Mesendoderm (in vitro differentiated cells): ENCODE results near the gene ZMAT3.
"Not testable (repeated sequence)": the region's sequence is repeated elsewhere in the genome, so short reads cannot be mapped to it uniquely, and the experiment has no call there.

ENCODE experiments used
- DNase-seq: peaks from one replicate; pipeline ENCODE4 v3.0.0; 2013
- H2AK5ac ChIP-seq: 2 replicates; pipeline ENCODE4 v1.6.1; 2013; ENCODE audit warnings: low read length, inconsistent platforms
- H2BK120ac ChIP-seq: 2 replicates; pipeline ENCODE4 v1.6.1; 2013; ENCODE audit warnings: low read depth, mild to moderate bottlenecking, low read length, moderate library complexity, mixed read lengths
- H2BK15ac ChIP-seq: replicated peaks from 2 replicates; pipeline ENCODE4 v1.6.1; 2013; ENCODE audit warnings: low read depth, mild to moderate bottlenecking, moderate library complexity
- H2BK5ac ChIP-seq: 2 replicates; pipeline ENCODE4 v1.6.1; 2013; ENCODE audit warnings: low read length, inconsistent platforms
- H3K18ac ChIP-seq: 2 replicates; pipeline ENCODE4 v1.6.1; 2013; ENCODE audit warnings: mild to moderate bottlenecking, low read length, mixed read lengths
- H3K23ac ChIP-seq: one replicate; pipeline ENCODE4 v1.6.1; 2013; ENCODE audit warnings: low read length
- H3K27ac ChIP-seq: 2 replicates; pipeline ENCODE4 v1.5.1; 2013; ENCODE audit warnings: low read depth, mild to moderate bottlenecking, inconsistent platforms, low read length, moderate library complexity
- H3K27me3 ChIP-seq: 2 replicates; pipeline ENCODE4 v1.6.1; 2013; ENCODE audit warnings: low read length, control low read depth, mild to moderate bottlenecking, inconsistent platforms; ENCODE audit not compliant: insufficient read depth, poor library complexity
- H3K36me3 ChIP-seq: 2 replicates; pipeline ENCODE4 v1.6.1; 2013; ENCODE audit warnings: low read length, inconsistent platforms; ENCODE audit not compliant: control insufficient read depth, insufficient read depth
- H3K4ac ChIP-seq: one replicate; pipeline ENCODE4 v1.6.1; 2013; ENCODE audit warnings: low read depth, mild to moderate bottlenecking, low read length, moderate library complexity
- H3K4me1 ChIP-seq: 2 replicates; pipeline ENCODE4 v1.6.1; 2013; ENCODE audit warnings: low read depth, low read length, inconsistent platforms; ENCODE audit not compliant: control insufficient read depth
- H3K4me2 ChIP-seq: 2 replicates; pipeline ENCODE4 v1.6.1; 2013; ENCODE audit warnings: low read length
- H3K4me3 ChIP-seq: 2 replicates; pipeline ENCODE4 v1.5.1; 2013; ENCODE audit warnings: mild to moderate bottlenecking, low read length
- H3K56ac ChIP-seq: one replicate; pipeline ENCODE4 v1.6.1; 2013; ENCODE audit warnings: low read length
- H3K79me1 ChIP-seq: 2 replicates; pipeline ENCODE4 v1.6.1; 2013; ENCODE audit warnings: low read length, inconsistent platforms
- H3K79me2 ChIP-seq: 2 replicates; pipeline ENCODE4 v1.6.1; 2013; ENCODE audit warnings: mild to moderate bottlenecking, low read length; ENCODE audit not compliant: control insufficient read depth, insufficient read depth
- H3K9ac ChIP-seq: 2 replicates; pipeline ENCODE4 v1.6.1; 2013; ENCODE audit warnings: low read length, inconsistent platforms
- H4K5ac ChIP-seq: one replicate; pipeline ENCODE4 v1.6.1; 2013; ENCODE audit warnings: low read length
- H4K8ac ChIP-seq: one replicate; pipeline ENCODE4 v1.6.1; 2013; ENCODE audit warnings: low read depth, mild to moderate bottlenecking, control low read depth, low read length, moderate library complexity
- WGBS: extraction: QIAGEN DNeasy Blood & Tissue Kit; methylation state at CpG from one replicate; pipeline ENCODE4 v1.1.7; 2013; ENCODE audit warnings: low lambda C conversion rate, missing lambda C conversion rate; ENCODE audit not compliant: insufficient coverage; ENCODE audit errors: extremely low coverage; 5-methylcytosine and 5-hydroxymethylcytosine counted together

The ZMAT3 gene

DNA sequence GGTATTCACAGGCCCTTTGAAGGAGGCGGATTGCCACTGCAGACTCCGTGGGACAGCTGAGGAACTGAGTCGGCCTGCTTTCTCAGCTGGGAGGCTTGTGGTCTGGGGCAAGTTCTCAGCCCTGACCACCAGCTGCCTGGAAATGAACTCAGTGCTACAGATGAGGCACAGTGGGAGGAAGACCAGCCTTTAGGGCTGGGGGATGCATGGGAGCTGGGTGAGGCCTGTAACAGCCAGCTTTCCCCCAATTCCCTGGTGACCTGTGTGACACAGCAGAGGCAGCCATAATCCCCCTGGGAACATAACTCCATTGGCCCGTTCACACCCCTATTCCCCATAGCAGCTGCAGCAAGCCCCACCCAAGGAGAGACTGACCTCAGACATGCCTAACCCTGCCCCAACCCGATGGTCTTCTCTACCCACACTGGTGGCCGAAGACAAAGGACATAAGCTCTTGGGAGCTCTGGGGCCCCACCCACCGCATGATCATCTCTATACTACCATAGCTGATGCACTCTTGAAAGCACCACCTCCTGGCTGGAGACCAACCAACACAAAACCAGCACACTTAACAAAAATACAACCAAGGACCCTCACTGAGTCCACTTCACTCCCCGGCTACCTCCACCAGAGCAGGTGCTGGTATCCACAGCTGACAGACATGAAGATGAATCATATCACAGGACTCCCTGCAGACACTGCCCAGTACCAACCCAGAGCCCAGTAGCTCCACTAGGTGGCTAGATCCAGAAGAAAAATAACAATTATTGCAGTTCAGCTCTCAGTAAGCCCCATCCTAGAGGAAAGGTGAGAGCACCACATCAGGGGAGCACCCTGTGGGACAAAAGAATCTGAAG, 24.9 kb downstream of the ZMAT3 start:
- Histone ChIP-seq H4K5ac (no peak overlapping the region), H3K56ac (no peak overlapping the region), H3K79me1 (no peaks in the 10 kb centered on the region), H3K27me3 (no peaks in the 10 kb centered on the region), H2BK15ac (no peak overlapping the region), H3K23ac (no peak overlapping the region), H3K4me1 (no peaks in the 10 kb centered on the region), H4K8ac (no peak overlapping the region), H3K36me3 (no peaks in the 10 kb centered on the region), H2BK5ac (no peak overlapping the region), H3K9ac (no peak overlapping the region), H3K18ac (no peak overlapping the region), H2BK120ac (no peak overlapping the region), H2AK5ac (no peak overlapping the region), H3K4me2 (no peak overlapping the region), H3K4ac (no peak overlapping the region), H3K79me2 (no peaks in the 10 kb centered on the region), H3K27ac (no peak overlapping the region), H3K4me3 (no peak overlapping the region)
- no CpG with 5 or more reads among the region's 8 CpGs for WGBS
- DNase-seq, result no peak

DNA sequence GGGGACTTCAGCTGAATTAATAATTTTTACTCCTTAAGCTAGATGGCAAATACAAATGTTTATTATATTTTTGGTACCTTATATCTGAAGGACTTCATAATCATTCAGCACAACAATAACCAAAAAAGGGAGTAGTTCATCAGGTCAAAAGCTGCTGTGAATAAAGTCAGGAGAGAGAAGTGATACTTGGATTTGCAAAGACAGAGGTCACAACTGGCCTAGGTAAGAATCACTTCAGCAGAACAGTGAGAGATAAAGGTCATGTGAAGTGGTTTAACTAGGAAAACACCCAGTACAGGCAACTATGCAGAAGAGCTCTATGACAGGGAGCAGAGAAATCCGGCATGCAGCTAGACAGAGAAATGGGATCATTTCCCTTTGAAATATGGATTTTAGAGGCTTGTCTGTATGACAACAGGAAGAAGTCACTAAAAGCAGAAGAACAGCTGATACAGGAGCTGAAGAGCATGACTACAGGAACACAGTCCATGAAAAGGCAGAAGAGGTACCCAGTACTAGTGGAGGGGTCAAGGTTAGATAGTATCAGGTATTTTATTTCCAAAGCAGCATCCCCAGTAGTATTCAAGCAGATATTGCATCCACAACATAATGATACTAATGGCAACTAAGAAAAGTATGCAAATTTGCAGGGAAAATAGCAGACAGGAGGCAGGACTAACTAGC, 25.7 kb downstream of the ZMAT3 start:
- Histone ChIP-seq H3K9ac (no peak overlapping the region), H2BK15ac (no peak overlapping the region), H3K36me3 (no peaks in the 10 kb centered on the region), H2BK5ac (no peak overlapping the region), H3K4me1 (no peaks in the 10 kb centered on the region), H3K56ac (no peak overlapping the region), H3K23ac (no peak overlapping the region), H3K18ac (no peak overlapping the region), H3K4me2 (no peak overlapping the region), H3K4ac (no peak overlapping the region), H2AK5ac (no peak overlapping the region), H3K79me2 (no peaks in the 10 kb centered on the region), H3K79me1 (no peaks in the 10 kb centered on the region), H4K8ac (no peak overlapping the region), H3K4me3 (no peak overlapping the region), H3K27ac (no peak overlapping the region), H4K5ac (no peak overlapping the region), H3K27me3 (no peaks in the 10 kb centered on the region), H2BK120ac (no peak overlapping the region)
- DNase-seq, result no peak
- no CpG with 5 or more reads among the region's 1 CpG for WGBS

DNA sequence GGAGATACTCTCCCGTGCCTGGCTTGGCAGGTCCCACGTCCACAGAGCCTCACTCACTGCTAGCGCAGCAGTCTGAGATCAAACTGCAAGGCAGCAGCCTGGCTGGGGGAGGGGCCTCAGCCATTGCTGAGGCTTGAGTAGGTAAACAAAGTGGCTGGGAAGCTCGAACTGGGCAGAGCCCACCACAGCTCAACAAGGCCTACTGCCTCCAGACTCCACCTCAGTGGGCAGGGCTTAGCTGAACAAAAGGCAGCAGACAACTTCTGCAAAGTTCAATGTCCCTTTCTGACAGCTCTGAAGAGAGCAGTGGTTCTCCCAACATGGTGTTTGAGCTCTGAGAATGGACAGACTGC, 32.7 kb downstream of the ZMAT3 start:
- H3K79me2 ChIP-seq, H3K4me2 ChIP-seq, H3K79me1 ChIP-seq, H3K56ac ChIP-seq, H3K9ac ChIP-seq, H3K27ac ChIP-seq, H3K27me3 ChIP-seq, H3K36me3 ChIP-seq, H4K8ac ChIP-seq, H3K18ac ChIP-seq, H2BK120ac ChIP-seq, H3K23ac ChIP-seq, H4K5ac ChIP-seq, H2AK5ac ChIP-seq, H3K4me3 ChIP-seq, H3K4me1 ChIP-seq, H3K4ac ChIP-seq, H2BK5ac ChIP-seq, DNase-seq, H2BK15ac ChIP-seq: not testable (repeated sequence)
- WGBS, result no CpG with 5 or more reads among the region's 4 CpGs

DNA sequence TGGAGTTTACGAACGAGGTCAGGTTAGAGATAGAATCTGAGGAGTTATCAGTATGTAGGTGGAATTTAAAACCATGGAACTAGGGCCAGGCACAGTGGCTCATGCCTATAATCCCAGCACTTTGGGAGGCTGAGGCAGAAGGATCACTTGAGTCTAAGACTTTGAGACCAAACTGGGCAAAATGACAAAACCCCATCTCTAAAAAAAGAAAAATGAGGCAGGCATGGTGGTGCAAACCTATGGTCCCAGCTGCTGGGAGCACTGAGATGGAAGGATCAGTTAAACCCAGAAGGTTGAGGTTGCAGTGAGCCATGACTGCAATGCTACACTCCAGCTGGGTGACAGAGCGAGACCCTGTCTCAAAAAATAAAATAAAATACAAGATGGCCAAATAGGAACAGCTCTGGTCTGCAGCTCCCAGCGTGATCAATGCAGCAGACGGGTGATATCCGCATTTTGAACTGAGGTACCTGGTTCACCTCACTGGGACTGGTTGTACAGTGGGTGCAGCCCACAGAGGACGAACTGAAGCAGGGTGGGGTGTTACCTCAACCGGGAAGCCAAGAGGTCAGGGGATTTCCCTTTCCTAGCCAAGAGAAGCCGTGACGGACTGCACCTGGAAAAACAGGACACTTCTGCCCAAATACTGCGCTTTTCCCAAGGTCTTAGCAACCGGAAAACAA, 33.3 kb downstream of the ZMAT3 start:
- no peak overlapping the region for H4K8ac ChIP-seq
- H3K4ac ChIP-seq, result no peak overlapping the region
- H3K79me1 ChIP-seq, result no peaks in the 10 kb centered on the region
- H3K18ac ChIP-seq, result no peak overlapping the region
- H3K23ac ChIP-seq, result no peak overlapping the region
- H2BK15ac ChIP-seq, result no peak overlapping the region
- H3K27me3 ChIP-seq, result no peaks in the 10 kb centered on the region
- no CpG with 5 or more reads among the region's 12 CpGs for WGBS
- H3K27ac ChIP-seq, result no peak overlapping the region
- H2BK120ac ChIP-seq, result no peak overlapping the region
- no peaks in the 10 kb centered on the region for H3K79me2 ChIP-seq
- DNase-seq, result no peak
- no peak overlapping the region for H3K56ac ChIP-seq
- H2BK5ac ChIP-seq, result no peak overlapping the region
- no peak overlapping the region for H4K5ac ChIP-seq
- no peak overlapping the region for H2AK5ac ChIP-seq
- peaks cover 6% of the 10 kb centered on the region for H3K4me1 ChIP-seq
- no peak overlapping the region for H3K4me2 ChIP-seq
- no peaks in the 10 kb centered on the region for H3K36me3 ChIP-seq
- H3K9ac ChIP-seq, result no peak overlapping the region
- no peak overlapping the region for H3K4me3 ChIP-seq

DNA sequence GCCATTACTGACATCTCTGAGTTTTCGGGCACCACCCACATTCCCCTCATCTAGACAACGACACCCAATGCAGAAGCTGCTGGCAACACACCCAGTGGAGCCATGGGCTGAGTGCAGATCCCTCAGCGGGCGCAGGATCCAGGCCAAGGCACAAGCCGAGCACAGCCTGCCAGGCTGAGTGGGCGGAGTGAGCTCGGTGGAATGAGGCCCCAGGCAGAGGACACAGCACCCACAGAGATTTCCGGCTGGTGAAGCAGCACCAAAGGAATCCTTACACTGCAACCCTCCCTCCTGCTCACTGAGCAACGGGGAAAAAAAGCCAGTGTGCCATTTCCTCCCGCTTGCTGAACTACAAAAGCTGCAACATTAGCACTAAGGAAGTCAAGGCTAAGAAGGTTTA, 34.3 kb downstream of the ZMAT3 start:
- peak; percentile 19 for DNase-seq
- Histone ChIP-seq H3K4me3 (no peak overlapping the region), H2AK5ac (no peak overlapping the region), H3K4me1 (peaks cover 6% of the 10 kb centered on the region), H3K27me3 (no peaks in the 10 kb centered on the region), H4K8ac (no peak overlapping the region), H3K4ac (no peak overlapping the region), H2BK120ac (no peak overlapping the region), H2BK15ac (no peak overlapping the region), H4K5ac (no peak overlapping the region), H3K9ac (no peak overlapping the region), H3K27ac (no peak overlapping the region), H3K18ac (no peak overlapping the region), H3K79me1 (no peaks in the 10 kb centered on the region), H3K79me2 (no peaks in the 10 kb centered on the region), H3K36me3 (no peaks in the 10 kb centered on the region), H3K56ac (no peak overlapping the region), H3K4me2 (no peak overlapping the region), H3K23ac (no peak overlapping the region), H2BK5ac (no peak overlapping the region)
- no CpG with 5 or more reads among the region's 10 CpGs for WGBS
